SK-N-SH (cell line): ENCODE data around the gene ELOA. TPM values are rescaled to one million over a fixed set of nuclear protein-coding genes. Genes with fewer than 3 reads are reported as not detected.

Experiments used
- CTCF ChIA-PET: fragments of 300-600, 350-600 bp; formaldehyde crosslinking; extraction: SDS; loops from one replicate; lab custom pipeline; 2021; lab: Yijun Ruan, JAX
- POLR2A ChIA-PET: fragments of 350-600 bp; sonication (Branson Sonifier 250); formaldehyde crosslinking; extraction: SDS; loops from one replicate; lab custom pipeline; 2020; ENCODE audit warnings: antibody characterized with exemption, inconsistent platforms; lab: Yijun Ruan, JAX
- DNase-seq: peaks from one replicate; pipeline ENCODE4 v3.0.0; 2012
- H2AFZ ChIP-seq: fragments of 200-600 bp; sonication (generic); 2 replicates; pipeline ENCODE4 v1.8.1; 2016; ENCODE audit warnings: antibody characterized with exemption, mild to moderate bottlenecking, low read depth
- H3F3A ChIP-seq: fragments of 200-600 bp; sonication (generic); replicated peaks from 2 replicates; pipeline ENCODE3; 2016; ENCODE audit warnings: antibody characterized with exemption, mild to moderate bottlenecking; ENCODE audit not compliant: insufficient read depth
- H3K27ac ChIP-seq, 2 experiments: fragments of 200-500 bp in 1 of 2; fragments of 200-600 bp in 1 of 2; sonication (Bioruptor generic) in 1 of 2; sonication (generic), shearing (Covaris generic) in 1 of 2; 2 replicates each; pipeline versions ENCODE4 v1.5.1 to v1.6.1; 2014 to 2016; ENCODE audit warnings: low read depth in 2 of 2, inconsistent platforms in 1 of 2, low read length in 1 of 2, mild to moderate bottlenecking in 1 of 2, mixed read lengths in 1 of 2
- H3K27me3 ChIP-seq: fragments of 200-600 bp; sonication (generic), shearing (Covaris generic); 2 replicates; pipeline ENCODE4 v1.6.1; 2016; ENCODE audit warnings: mixed run types; ENCODE audit not compliant: insufficient read depth
- H3K36me3 ChIP-seq, 2 experiments: fragments of 200-500 bp in 1 of 2; fragments of 200-600 bp in 1 of 2; sonication (Bioruptor generic) in 1 of 2; sonication (generic) in 1 of 2; replicated peaks in 1 of 2; 2 replicates each; pipeline versions ENCODE3 to v1.5.1; 2014 to 2016; ENCODE audit warnings: low read length in 1 of 2, mild to moderate bottlenecking in 1 of 2; ENCODE audit not compliant: insufficient read depth in 2 of 2, control insufficient read depth in 1 of 2
- H3K4me1 ChIP-seq, 2 experiments: fragments of 200-500 bp in 1 of 2; fragments of 200-600 bp in 1 of 2; sonication (Bioruptor generic) in 1 of 2; sonication (generic), shearing (Covaris generic) in 1 of 2; 2 replicates each; pipeline versions ENCODE4 v1.5.1 to v1.6.1; 2014 to 2016; ENCODE audit warnings: low read depth in 1 of 2, low read length in 1 of 2, mixed run types in 1 of 2; ENCODE audit not compliant: insufficient read depth in 2 of 2, control insufficient read depth in 1 of 2
- H3K4me2 ChIP-seq: fragments of 200-600 bp; sonication (generic), shearing (Covaris generic); 2 replicates; pipeline ENCODE4 v1.6.1; 2017; ENCODE audit warnings: mixed run types
- H3K4me3 ChIP-seq, 2 experiments: fragments of 200-500 bp in 1 of 2; fragments of 200-600 bp in 1 of 2; sonication (Bioruptor generic) in 1 of 2; sonication (generic), shearing (Covaris generic) in 1 of 2; 2 replicates each; pipeline versions ENCODE4 v1.5.1 to v1.8.1; 2014 to 2016; ENCODE audit warnings: low read depth in 2 of 2, inconsistent platforms in 1 of 2, low read length in 1 of 2, mild to moderate bottlenecking in 1 of 2, mixed read lengths in 1 of 2, moderate library complexity in 1 of 2
- H3K79me2 ChIP-seq: fragments of 200-600 bp; sonication (generic); 2 replicates; pipeline ENCODE4 v1.8.1; 2017; ENCODE audit warnings: mild to moderate bottlenecking; ENCODE audit not compliant: insufficient read depth
- H3K9ac ChIP-seq: fragments of 200-600 bp; sonication (generic); 2 replicates; pipeline ENCODE4 v1.6.1; 2017; ENCODE audit warnings: mixed run types
- H3K9me2 ChIP-seq: fragments of 200-600 bp; sonication (generic); 2 replicates; pipeline ENCODE4 v1.6.1; 2017; ENCODE audit warnings: mixed run types
- H3K9me3 ChIP-seq: fragments of 200-600 bp; sonication (generic); 2 replicates; pipeline ENCODE4 v1.6.1; 2017; ENCODE audit warnings: mixed run types, mild to moderate bottlenecking, moderate library complexity
- H4K20me1 ChIP-seq: fragments of 200-600 bp; sonication (generic); 2 replicates; pipeline ENCODE4 v1.6.1; 2017; ENCODE audit warnings: mild to moderate bottlenecking, mixed run types; ENCODE audit not compliant: insufficient read depth
- CHD2 ChIP-seq: fragments of 150-350 bp; IDR thresholded peaks from 2 replicates; pipeline ENCODE4 v1.6.1; 2018; ENCODE audit warnings: low read length; ENCODE audit not compliant: partially characterized antibody
- CTCF ChIP-seq: fragments of 200-600 bp; sonication (generic); IDR thresholded peaks from 2 replicates; pipeline ENCODE4 v1.6.1; 2017; ENCODE audit warnings: antibody characterized with exemption, mild to moderate bottlenecking, moderate library complexity
- ELF1 ChIP-seq: IDR thresholded peaks from 2 replicates; pipeline ENCODE4 v1.4.0; 2012
- EP300 ChIP-seq, 2 experiments: IDR thresholded peaks; 2 replicates each; pipeline versions ENCODE4 v1.4.0 to v1.6.1; 2012; ENCODE audit warnings: borderline replicate concordance in 1 of 2, low read depth in 1 of 2, low read length in 1 of 2
- FOSL2 ChIP-seq: IDR thresholded peaks from 2 replicates; pipeline ENCODE4 v1.4.0; 2012; ENCODE audit warnings: low read depth, mild to moderate bottlenecking, moderate library complexity, borderline replicate concordance
- FOXJ3 ChIP-seq: sonication (generic); formaldehyde crosslinking; IDR thresholded peaks from 2 replicates; pipeline ENCODE4 v1.5.1; 2020; ENCODE audit warnings: mild to moderate bottlenecking, missing genetic modification reagents
- GABPA ChIP-seq: IDR thresholded peaks from 2 replicates; pipeline ENCODE4 v1.4.0; 2012; ENCODE audit warnings: low read depth, mild to moderate bottlenecking
- GATA2 ChIP-seq: sonication (generic); formaldehyde crosslinking; IDR thresholded peaks from 2 replicates; pipeline ENCODE4 v1.5.0; 2020; ENCODE audit warnings: mild to moderate bottlenecking, missing genetic modification reagents
- JUND ChIP-seq: IDR thresholded peaks from 2 replicates; pipeline ENCODE4 v1.4.0; 2012
- MAX ChIP-seq: IDR thresholded peaks from 2 replicates; pipeline ENCODE4 v1.4.0; 2012; ENCODE audit warnings: low read depth
- MEF2A ChIP-seq: IDR thresholded peaks from 2 replicates; pipeline ENCODE4 v1.4.0; 2012; ENCODE audit warnings: low read depth, borderline replicate concordance
- NFIC ChIP-seq: IDR thresholded peaks from 2 replicates; pipeline ENCODE4 v1.4.0; 2012; ENCODE audit warnings: borderline replicate concordance
- POLR2AphosphoS5 ChIP-seq: IDR thresholded peaks from 2 replicates; pipeline ENCODE4 v1.6.1; 2012; ENCODE audit warnings: low read depth, low read length
- RAD21 ChIP-seq: IDR thresholded peaks from 2 replicates; pipeline ENCODE4 v1.6.1; 2012; ENCODE audit warnings: mild to moderate bottlenecking, low read length
- RCOR1 ChIP-seq: fragments of 150-350 bp; IDR thresholded peaks from 2 replicates; pipeline ENCODE4 v1.6.1; 2017; ENCODE audit warnings: antibody characterized with exemption, low read length
- REST ChIP-seq: IDR thresholded peaks from 2 replicates; pipeline ENCODE4 v1.6.1; 2012; ENCODE audit warnings: mild to moderate bottlenecking, low read depth, low read length, moderate library complexity
- RFX5 ChIP-seq: IDR thresholded peaks from 2 replicates; pipeline ENCODE4 v1.6.1; 2012; ENCODE audit warnings: mild to moderate bottlenecking, improper control_type of control experiment, low read length
- RXRA ChIP-seq: IDR thresholded peaks from 2 replicates; pipeline ENCODE4 v1.4.0; 2012; ENCODE audit warnings: low read depth, mild to moderate bottlenecking, borderline replicate concordance
- SIN3A ChIP-seq: IDR thresholded peaks from 2 replicates; pipeline ENCODE4 v1.6.1; 2012; ENCODE audit warnings: low read depth, mild to moderate bottlenecking, low read length, moderate library complexity, borderline replicate concordance
- SMC3 ChIP-seq: IDR thresholded peaks from 2 replicates; pipeline ENCODE4 v1.6.1; 2012; ENCODE audit warnings: low read depth, low read length, improper control_type of control experiment
- TAF1 ChIP-seq: IDR thresholded peaks from 2 replicates; pipeline ENCODE4 v1.6.1; 2012; ENCODE audit warnings: low read depth, mild to moderate bottlenecking, low read length, moderate library complexity, borderline replicate concordance
- TCF12 ChIP-seq: IDR thresholded peaks from 2 replicates; pipeline ENCODE4 v1.4.0; 2012
- TEAD4 ChIP-seq: IDR thresholded peaks from 2 replicates; pipeline ENCODE4 v1.4.0; 2012; ENCODE audit warnings: mild to moderate bottlenecking, borderline replicate concordance; ENCODE audit not compliant: insufficient read depth
- USF1 ChIP-seq: IDR thresholded peaks from 2 replicates; pipeline ENCODE4 v1.4.0; 2012; ENCODE audit warnings: low read depth, borderline replicate concordance
- USF2 ChIP-seq: fragments of 150-350 bp; IDR thresholded peaks from 2 replicates; pipeline ENCODE4 v1.6.1; 2017; ENCODE audit warnings: antibody characterized with exemption, low read length, low read depth, borderline replicate concordance
- WGBS: methylation state at CpG from one replicate; pipeline ENCODE4 v1.1.6; 2017; ENCODE audit warnings: low lambda C conversion rate; 5-methylcytosine and 5-hydroxymethylcytosine counted together
- polyA plus RNA-seq, 3 experiments: library from polyadenylated mRNA; depleted of rRNA; stranded (reverse); fragments of >200 nt; gene quantifications; 2 replicates each; pipeline ENCODE4 v1.2.3, GENCODE V29; 2012

ELOA gene
- 14.5 and 17.7 TPM in 2 replicates for polyA plus RNA-seq (2012; rRNA removed)
- 18.0 and 18.4 TPM in 2 replicates for polyA plus RNA-seq (2012; cell fraction: cytosol; rRNA removed)
- 20.3 and 24.9 TPM in 2 replicates for polyA plus RNA-seq (2012; cell fraction: nucleus; rRNA removed)

- peak within 1 kb of the TSS; percentile 79 for H3K9ac ChIP-seq
- H3K4me3 ChIP-seq = peak within 1 kb of the TSS; percentile 74 to 93
- peaks cover 52% of the 10 kb centered on the region for H3K79me2 ChIP-seq
- ChIA-PET POLR2A (interaction anchor here (0.9 to 1.8 kb wide), 7 partner anchors 20 to 399 kb away, joined by 3 to 6 read pairs (median 3); partner anchors contain the start of genes HMGCL, HNRNPR, LYPLA2 and RPL11), CTCF (interaction anchor here (0.6 to 4.2 kb wide), 8 partner anchors 8 to 1175 kb away, joined by 3 to 21 read pairs (median 4); no protein-coding TSS in a partner anchor)
- H3K27me3 ChIP-seq = no peaks in the 10 kb centered on the region
- H3K9me3 ChIP-seq = no peaks in the 10 kb centered on the region
- peak; percentile 99 for DNase-seq
- H3K27ac ChIP-seq = peak within 1 kb of the TSS; percentile 64 to 88; a peak in 3 of 4 replicates
- 2% methylated on average over 24 of the region's 119 CpGs for WGBS
- peaks cover 6 to 16% of the 10 kb centered on the region in 2 experiments for H3K36me3 ChIP-seq
- H2AFZ ChIP-seq = peak within 1 kb of the TSS; percentile 83
- peaks cover 46% of the 10 kb centered on the region for H4K20me1 ChIP-seq
- H3K4me1 ChIP-seq = peaks cover 4 to 14% of the 10 kb centered on the region in 2 experiments; a peak in 2 of 4 replicates
- H3F3A ChIP-seq = peaks cover 26% of the 10 kb centered on the region
- H3K9me2 ChIP-seq = no peaks in the 10 kb centered on the region
- H3K4me2 ChIP-seq = peak within 1 kb of the TSS; percentile 90
- TF ChIP-seq MAX (peak; percentile 39), USF1 (no peak), POLR2AphosphoS5 (peak; percentile 83), TCF12 (no peak), TEAD4 (no peak), RXRA (no peak), SIN3A (peak; percentile 56; the same call in 1 of the 2 replicates), RAD21 (no peak), MEF2A (no peak), SMC3 (no peak), JUND (no peak), GABPA (peak; percentile 87), RFX5 (no peak), CTCF (no peak), EP300 (IDR thresholded peaks at IDR 0.05; ENCODE audit: borderline replicate concordance in 1 of 2, low read depth in 1 of 2, low read length in 1 of 2) (no peak), RCOR1 (0 out of 2 replicates have a peak, but pooled peaks have one; percentile 3), REST (no peak), NFIC (no peak), USF2 (no peak), FOSL2 (no peak), CHD2 (no peak), TAF1 (peak; percentile 83), GATA2 (CRISPR knock-in tag) (no peak), FOXJ3 (no peak), ELF1 (peak; percentile 38; the same call in 1 of the 2 replicates)
Observed at GRCh38 chr1:23743287-23744152, at the start of gene ELOA. Gene ELOA (plus strand): TSS chr1:23743471. CDS start chr1:23743504, 33 bp downstream.
